ENCODE data around the gene PSMB8.
A peak's percentile ranks its signal among the peaks of the same experiment; 100 is the strongest.
"Not testable (repeated sequence)": the region's sequence is repeated elsewhere in the genome, so short reads cannot be mapped to it uniquely, and the experiment has no call there.

PSMB8 gene

GRCh38 chr6:32843979-32844838 lies at the start of gene PSMB8:
TSS of gene PSMB8 (minus strand) at chr6:32844047. CDS start at chr6:32843996, 51 bp downstream.
- DNase-seq (ENCODE audit: low read depth): peak; percentile 94

GRCh38 chr6:32890831-32891230 lies 47.0 kb upstream of the PSMB8 start:
- DNase-seq (ENCODE audit: low read depth): no peak

GRCh38 chr6:32889533-32889932 lies 45.7 kb upstream of the PSMB8 start:
- DNase-seq (ENCODE audit: low read depth): no peak

GRCh38 chr6:32888576-32888975 lies 44.7 kb upstream of the PSMB8 start:
- no peak for DNase-seq (ENCODE audit: low read depth)

- DNase-seq (ENCODE audit: low read depth): no peak
These were observed 43.8 kb upstream of the PSMB8 start for GRCh38 chr6:32887616-32888015.

- peak; percentile 95 for DNase-seq (ENCODE audit: low read depth)
These were observed 43.0 kb upstream of the PSMB8 start for GRCh38 chr6:32886681-32887383.

GRCh38 chr6:32885698-32886286 lies 41.9 kb upstream of the PSMB8 start:
- peak; percentile 74 for DNase-seq (ENCODE audit: low read depth)

GRCh38 chr6:32883789-32884188 lies 39.9 kb upstream of the PSMB8 start:
- peak; percentile 84 for DNase-seq (ENCODE audit: low read depth)

GRCh38 chr6:32882879-32883250 lies 39.0 kb upstream of the PSMB8 start:
- peak; percentile 60 for DNase-seq (ENCODE audit: low read depth)

- DNase-seq (ENCODE audit: low read depth): not testable (repeated sequence)
These were observed 37.1 kb upstream of the PSMB8 start for GRCh38 chr6:32880962-32881361.

- DNase-seq (ENCODE audit: low read depth): no peak
These were observed 35.8 kb upstream of the PSMB8 start for GRCh38 chr6:32879691-32880090.

- no peak for DNase-seq (ENCODE audit: low read depth)
These were observed 32.8 kb upstream of the PSMB8 start for GRCh38 chr6:32876603-32877002.

- not testable (repeated sequence) for DNase-seq (ENCODE audit: low read depth)
These were observed 30.1 kb upstream of the PSMB8 start for GRCh38 chr6:32873947-32874346.

GRCh38 chr6:32868257-32868788 lies 24.5 kb upstream of the PSMB8 start:
- DNase-seq (ENCODE audit: low read depth): peak; percentile 76

GRCh38 chr6:32867554-32868256 lies 23.9 kb upstream of the PSMB8 start:
- DNase-seq (ENCODE audit: low read depth): no peak

- DNase-seq (ENCODE audit: low read depth): no peak
These were observed 23.2 kb upstream of the PSMB8 start for GRCh38 chr6:32867022-32867477.

GRCh38 chr6:32865724-32866443 lies 22.0 kb upstream of the PSMB8 start:
- no peak for DNase-seq (ENCODE audit: low read depth)

- no peak for DNase-seq (ENCODE audit: low read depth)
These were observed 18.9 kb upstream of the PSMB8 start for GRCh38 chr6:32862725-32863124.

GRCh38 chr6:32860674-32861073 lies 16.8 kb upstream of the PSMB8 start:
- no peak for DNase-seq (ENCODE audit: low read depth)

GRCh38 chr6:32858194-32858593 lies 14.3 kb upstream of the PSMB8 start:
- DNase-seq (ENCODE audit: low read depth): no peak
